Keratinocyte (primary cell): ENCODE results near the gene BID. TPM values are rescaled to one million over a fixed set of nuclear protein-coding genes. Genes with fewer than 3 reads are reported as not detected.

Source experiments
- DNase-seq: peaks from one replicate; pipeline ENCODE4 v3.0.0-alpha.2; 2011; ENCODE audit warnings: low read depth, missing footprints, low spot score
- FAIRE-seq: peaks from 2 replicates; lab custom pipeline; 2011; peaks lifted over from hg19 to GRCh38; lab: Jason Lieb, UNC
- H2AFZ ChIP-seq: 2 replicates; pipeline ENCODE4 v1.6.0; 2012; ENCODE audit warnings: low read length, control low read depth, inconsistent platforms; ENCODE audit not compliant: control insufficient read depth
- H3K27ac ChIP-seq: 2 replicates; pipeline ENCODE4 v1.5.1; 2011; ENCODE audit warnings: low read length; ENCODE audit not compliant: control insufficient read depth, insufficient read depth
- H3K27me3 ChIP-seq: 3 replicates; pipeline ENCODE4 v1.6.0; 2011; ENCODE audit warnings: low read length; ENCODE audit not compliant: control insufficient read depth, insufficient read depth; ENCODE audit errors: extremely low read depth
- H3K36me3 ChIP-seq, 2 experiments: 2 replicates in 1 of 2; 3 replicates in 1 of 2; pipeline ENCODE4 v1.5.1; 2011; ENCODE audit warnings: low read length in 2 of 2, mild to moderate bottlenecking in 1 of 2; ENCODE audit not compliant: control insufficient read depth in 2 of 2, insufficient read depth in 2 of 2; ENCODE audit errors: extremely low read depth in 1 of 2
- H3K4me1 ChIP-seq: 3 replicates; pipeline ENCODE4 v1.5.1; 2011; ENCODE audit warnings: low read length; ENCODE audit not compliant: control insufficient read depth, insufficient read depth; ENCODE audit errors: extremely low read depth
- H3K4me2 ChIP-seq: 3 replicates; pipeline ENCODE4 v1.6.0; 2011; ENCODE audit warnings: low read depth, low read length; ENCODE audit not compliant: control insufficient read depth, insufficient read depth; ENCODE audit errors: extremely low read depth
- H3K4me3 ChIP-seq, 3 experiments: fragments of 200-600 bp in 1 of 3; sonication (generic) in 1 of 3; 2 replicates in 2 of 3; 3 replicates in 1 of 3; pipeline ENCODE4 v1.5.1; 2011 to 2016; ENCODE audit warnings: low read length in 3 of 3, mild to moderate bottlenecking in 3 of 3, control low read depth in 2 of 3, inconsistent platforms in 1 of 3, low read depth in 1 of 3, mixed read lengths in 1 of 3, mixed run types in 1 of 3, moderate library complexity in 1 of 3; ENCODE audit not compliant: control insufficient read depth in 2 of 3, insufficient read depth in 2 of 3; ENCODE audit errors: extremely low read depth in 1 of 3
- H3K79me2 ChIP-seq: 2 replicates; pipeline ENCODE4 v1.6.0; 2012; ENCODE audit warnings: low read length; ENCODE audit not compliant: control insufficient read depth, insufficient read depth
- H3K9ac ChIP-seq: 3 replicates; pipeline ENCODE4 v1.6.0; 2011; ENCODE audit warnings: low read length; ENCODE audit not compliant: control insufficient read depth, insufficient read depth; ENCODE audit errors: extremely low read depth
- H3K9me1 ChIP-seq: 3 replicates; pipeline ENCODE4 v1.6.0; 2011; ENCODE audit warnings: low read length; ENCODE audit not compliant: control insufficient read depth, insufficient read depth; ENCODE audit errors: extremely low read depth
- H3K9me3 ChIP-seq: 2 replicates; pipeline ENCODE4 v1.5.1; 2012; ENCODE audit warnings: low read depth, low read length; ENCODE audit not compliant: control insufficient read depth
- H4K20me1 ChIP-seq: 3 replicates; pipeline ENCODE4 v1.6.0; 2011; ENCODE audit warnings: low read length; ENCODE audit not compliant: control insufficient read depth, insufficient read depth; ENCODE audit errors: extremely low read depth
- CTCF ChIP-seq, 3 experiments: IDR thresholded peaks in 1 of 3; conservative IDR thresholded peaks in 1 of 3; optimal IDR thresholded peaks in 1 of 3; 2 replicates in 2 of 3; 3 replicates in 1 of 3; pipeline versions ENCODE3 to v1.5.1; 2011; ENCODE audit warnings: low read length in 3 of 3, mild to moderate bottlenecking in 3 of 3, moderate library complexity in 2 of 3, control low read depth in 1 of 3, inconsistent platforms in 1 of 3; ENCODE audit not compliant: insufficient read depth in 2 of 3; ENCODE audit errors: extremely low read depth in 1 of 3
- EZH2 ChIP-seq: IDR thresholded peaks from one replicate; pipeline ENCODE4 v1.6.1; 2012; ENCODE audit warnings: inconsistent platforms, mild to moderate bottlenecking, low read length, moderate library complexity
- dilution Hi-C: fragments of 300-500 bp; cut with MboI; formaldehyde crosslinking; loops from one replicate; pipeline ENCODE4 v1.7.0; 2020; ENCODE audit warnings: low sequenced_read_pairs; ENCODE audit not compliant: extremely low pct_ligation_motif_present
- polyA plus RNA-seq, 5 experiments: library from polyadenylated mRNA; depleted of rRNA in 3 of 5; stranded (reverse) in 3 of 5; stranded (forward) in 1 of 5; unstranded in 1 of 5; fragments of >200 nt; gene quantifications; 1 replicate in 1 of 5; 2 replicates in 3 of 5; 3 replicates in 1 of 5; pipeline versions ENCODE4 v1.2.1 to v1.2.3, GENCODE V29; 2011 to 2012; ENCODE audit warnings: missing spikeins in 2 of 5, low read depth in 1 of 5, low replicate concordance in 1 of 5

BID gene
- polyA plus RNA-seq, 1 donor (not counting 4 experiments of a cell fraction or from before 2014, with no cell fraction given), result 46.0 TPM

- dilution Hi-C loops, result no loop called here
- no peak overlapping the region for H3K27ac ChIP-seq
- H3K9me1 ChIP-seq, result peaks cover 2% of the 10 kb centered on the region
- H3K27me3 ChIP-seq, result no peaks in the 10 kb centered on the region
- no peak overlapping the region for H3K4me3 ChIP-seq
- peaks cover 5% of the 10 kb centered on the region for H3K4me1 ChIP-seq
- FAIRE-seq (no peak), DNase-seq (no peak)
- H3K9ac ChIP-seq, result no peak overlapping the region
- TF ChIP-seq EZH2 (no peak), CTCF (optimal IDR thresholded peaks at IDR 0.05 in 1 of 3, IDR thresholded peaks at IDR 0.05 in 1 of 3, conservative IDR thresholded peaks at IDR 0.05 in 1 of 3; ENCODE audit: extremely low read depth in 1 of 3, insufficient read depth in 2 of 3, low read length in 3 of 3) (no peak)
- no peak overlapping the region for H2AFZ ChIP-seq
- H3K9me3 ChIP-seq, result no peaks in the 10 kb centered on the region
- no peak overlapping the region for H3K4me2 ChIP-seq
- peaks cover 2% of the 10 kb centered on the region for H4K20me1 ChIP-seq
- peaks cover 29 to 30% of the 10 kb centered on the region in 2 experiments for H3K36me3 ChIP-seq
- H3K79me2 ChIP-seq, result no peaks in the 10 kb centered on the region
These were observed 45.5 kb downstream of the BID start for GRCh38 chr22:17728786-17729185.

- Histone ChIP-seq H3K9me1 (peaks cover 2% of the 10 kb centered on the region), H3K4me3 (no peak overlapping the region), H3K27ac (no peak overlapping the region), H3K36me3 (peaks cover 24 to 25% of the 10 kb centered on the region in 2 experiments), H3K79me2 (no peaks in the 10 kb centered on the region), H4K20me1 (peaks cover 2% of the 10 kb centered on the region), H3K4me2 (no peak overlapping the region), H3K9ac (no peak overlapping the region), H2AFZ (no peak overlapping the region), H3K9me3 (no peaks in the 10 kb centered on the region), H3K4me1 (peaks cover 5% of the 10 kb centered on the region), H3K27me3 (no peaks in the 10 kb centered on the region)
- dilution Hi-C loops, result no loop called here
- FAIRE-seq (no peak), DNase-seq (no peak)
- no peak for TF ChIP-seq EZH2
- TF ChIP-seq CTCF (optimal IDR thresholded peaks at IDR 0.05 in 1 of 3, IDR thresholded peaks at IDR 0.05 in 1 of 3, conservative IDR thresholded peaks at IDR 0.05 in 1 of 3; ENCODE audit: extremely low read depth in 1 of 3, insufficient read depth in 2 of 3, low read length in 3 of 3), result no peak
These were observed 47.1 kb downstream of the BID start for GRCh38 chr22:17726928-17727897.
